IMR-90 (cell line): Measurements from ENCODE around the gene AMPD2. TPM values are rescaled to one million over a fixed set of nuclear protein-coding genes. Genes with fewer than 3 reads are reported as not detected.

Experiments used
- ATAC-seq: fragments of 200-7000 bp; cut with Tn5 transposase; 2 replicates; pipeline ENCODE4 v1.9.1; 2020; ENCODE audit warnings: low read depth, mild to moderate bottlenecking, moderate library complexity
- BruUV-seq: library from RNA; stranded (reverse); fragments of 400-500 nt; replicated peaks from 2 replicates; lab custom pipeline; 2021; lab: Mats Ljungman, UMichigan
- CTCF ChIA-PET: fragments of 300-600 bp; formaldehyde crosslinking; extraction: SDS; loops from one replicate; lab custom pipeline; 2021; ENCODE audit warnings: antibody characterized with exemption; lab: Yijun Ruan, JAX
- POLR2A ChIA-PET: fragments of 300-600 bp; sonication (Branson Sonifier 250); formaldehyde crosslinking; loops from one replicate; lab custom pipeline; 2022; ENCODE audit warnings: antibody characterized with exemption; ENCODE audit not compliant: unreplicated experiment; lab: Charles Lee
- DNase-seq: peaks from one replicate; pipeline ENCODE4 v3.0.0; 2013
- H2AFZ ChIP-seq: replicated peaks from 2 replicates; pipeline ENCODE3; 2013; ENCODE audit warnings: low read length, mild to moderate bottlenecking; ENCODE audit not compliant: poor library complexity
- H2AK5ac ChIP-seq: 2 replicates; pipeline ENCODE4 v1.6.1; 2013; ENCODE audit warnings: low read depth, low read length, inconsistent platforms
- H2AK9ac ChIP-seq: replicated peaks from 2 replicates; pipeline ENCODE3; 2013; ENCODE audit warnings: mild to moderate bottlenecking, low read depth, low read length, moderate library complexity; ENCODE audit not compliant: poor library complexity
- H2BK120ac ChIP-seq: 2 replicates; pipeline ENCODE4 v1.6.1; 2013; ENCODE audit warnings: low read depth, low read length, inconsistent platforms
- H2BK15ac ChIP-seq: 3 replicates; pipeline ENCODE4 v1.6.1; 2013; ENCODE audit warnings: low read depth, low read length, inconsistent platforms
- H2BK20ac ChIP-seq: 2 replicates; pipeline ENCODE4 v1.6.1; 2013; ENCODE audit warnings: low read depth, mild to moderate bottlenecking, inconsistent platforms, low read length, moderate library complexity
- H2BK5ac ChIP-seq: 2 replicates; pipeline ENCODE4 v1.6.1; 2013; ENCODE audit warnings: mild to moderate bottlenecking, low read depth, low read length, inconsistent platforms; ENCODE audit not compliant: poor library complexity, severe bottlenecking
- H3K14ac ChIP-seq: replicated peaks from 2 replicates; pipeline ENCODE4 v1.6.1; 2013; ENCODE audit warnings: low read depth, low read length, inconsistent platforms
- H3K18ac ChIP-seq: 2 replicates; pipeline ENCODE4 v1.6.1; 2013; ENCODE audit warnings: low read depth, low read length, control low read depth
- H3K23ac ChIP-seq: 2 replicates; pipeline ENCODE4 v1.6.1; 2013; ENCODE audit warnings: low read depth, low read length, inconsistent platforms
- H3K27ac ChIP-seq: 2 replicates; pipeline ENCODE4 v1.5.1; 2013; ENCODE audit warnings: mild to moderate bottlenecking, control low read depth, low read length; ENCODE audit not compliant: insufficient read depth
- H3K27me3 ChIP-seq: 2 replicates; pipeline ENCODE4 v1.6.1; 2013; ENCODE audit warnings: low read length; ENCODE audit not compliant: control insufficient read depth, insufficient read depth
- H3K36me3 ChIP-seq: 2 replicates; pipeline ENCODE4 v1.6.1; 2013; ENCODE audit warnings: low read length, mixed read lengths; ENCODE audit not compliant: control insufficient read depth, insufficient read depth
- H3K4ac ChIP-seq: 2 replicates; pipeline ENCODE4 v1.6.1; 2013; ENCODE audit warnings: low read depth, low read length, inconsistent platforms
- H3K4me1 ChIP-seq: 2 replicates; pipeline ENCODE4 v1.6.1; 2013; ENCODE audit warnings: low read length, mixed read lengths; ENCODE audit not compliant: control insufficient read depth, insufficient read depth
- H3K4me2 ChIP-seq: 2 replicates; pipeline ENCODE4 v1.6.1; 2013; ENCODE audit warnings: low read depth, mild to moderate bottlenecking, control low read depth, low read length, moderate library complexity
- H3K4me3 ChIP-seq: 2 replicates; pipeline ENCODE4 v1.5.1; 2013; ENCODE audit warnings: low read depth, mild to moderate bottlenecking, control low read depth, low read length, moderate library complexity; ENCODE audit not compliant: insufficient read depth
- H3K56ac ChIP-seq: 2 replicates; pipeline ENCODE4 v1.6.1; 2013; ENCODE audit warnings: low read length, inconsistent platforms; ENCODE audit not compliant: insufficient read depth; ENCODE audit errors: extremely low read depth
- H3K79me1 ChIP-seq, 2 experiments: 2 replicates each; pipeline ENCODE4 v1.6.1; 2013; ENCODE audit warnings: low read length in 2 of 2, inconsistent platforms in 1 of 2, low read depth in 1 of 2
- H3K9ac ChIP-seq: 2 replicates; pipeline ENCODE4 v1.6.1; 2013; ENCODE audit warnings: low read depth, low read length, control low read depth
- H3K9me1 ChIP-seq: 2 replicates; pipeline ENCODE4 v1.6.1; 2013; ENCODE audit warnings: low read length, inconsistent platforms; ENCODE audit not compliant: insufficient read depth
- H3K9me3 ChIP-seq: 2 replicates; pipeline ENCODE4 v1.6.1; 2013; ENCODE audit warnings: low read length; ENCODE audit not compliant: control insufficient read depth, insufficient read depth
- H4K20me1 ChIP-seq: 2 replicates; pipeline ENCODE4 v1.6.1; 2013; ENCODE audit warnings: low read length, inconsistent platforms; ENCODE audit not compliant: insufficient read depth
- H4K5ac ChIP-seq: 2 replicates; pipeline ENCODE4 v1.6.1; 2013; ENCODE audit warnings: mild to moderate bottlenecking, low read depth, low read length, control low read depth
- H4K8ac ChIP-seq, 2 experiments: 2 replicates each; pipeline ENCODE4 v1.6.1; 2013; ENCODE audit warnings: low read depth in 2 of 2, low read length in 2 of 2, control low read depth in 1 of 2, inconsistent platforms in 1 of 2
- H4K91ac ChIP-seq: 2 replicates; pipeline ENCODE4 v1.6.1; 2013; ENCODE audit warnings: low read depth, low read length, inconsistent platforms; ENCODE audit not compliant: insufficient read depth
- BHLHE40 ChIP-seq: fragments of 150-350 bp; IDR thresholded peaks from 2 replicates; pipeline ENCODE4 v1.6.1; 2016; ENCODE audit warnings: mild to moderate bottlenecking, low read depth, low read length
- CEBPB ChIP-seq: IDR thresholded peaks from 2 replicates; pipeline ENCODE4 v1.6.1; 2012; ENCODE audit warnings: low read depth, low read length, improper control_type of control experiment
- CHD1 ChIP-seq: IDR thresholded peaks from 2 replicates; pipeline ENCODE4 v1.6.1; 2012; ENCODE audit warnings: low read depth, low read length, improper control_type of control experiment
- FOS ChIP-seq: fragments of 150-350 bp; IDR thresholded peaks from 2 replicates; pipeline ENCODE4 v1.6.1; 2016; ENCODE audit warnings: low read depth, low read length
- MAFK ChIP-seq: IDR thresholded peaks from 2 replicates; pipeline ENCODE4 v1.6.1; 2012; ENCODE audit warnings: low read depth, low read length, improper control_type of control experiment
- MAZ ChIP-seq: IDR thresholded peaks from 2 replicates; pipeline ENCODE4 v1.6.1; 2012; ENCODE audit warnings: low read depth, mild to moderate bottlenecking, low read length, improper control_type of control experiment, moderate library complexity, borderline replicate concordance
- MXI1 ChIP-seq: IDR thresholded peaks from 2 replicates; pipeline ENCODE4 v1.6.1; 2012; ENCODE audit warnings: low read depth, mild to moderate bottlenecking, low read length, moderate library complexity, borderline replicate concordance
- NFE2L2 ChIP-seq: fragments of 150-350 bp; IDR thresholded peaks from 2 replicates; pipeline ENCODE4 v1.6.1; 2016; ENCODE audit warnings: low read depth, mild to moderate bottlenecking, low read length
- POLR2A ChIP-seq: IDR thresholded peaks from 2 replicates; pipeline ENCODE4 v1.6.1; 2012; ENCODE audit warnings: mild to moderate bottlenecking, low read depth, low read length
- RAD21 ChIP-seq: IDR thresholded peaks from 2 replicates; pipeline ENCODE4 v1.6.1; 2012; ENCODE audit warnings: low read length, improper control_type of control experiment
- RCOR1 ChIP-seq: IDR thresholded peaks from 2 replicates; pipeline ENCODE4 v1.6.1; 2012; ENCODE audit warnings: mild to moderate bottlenecking, low read length, improper control_type of control experiment; ENCODE audit not compliant: insufficient replicate concordance
- RFX5 ChIP-seq: IDR thresholded peaks from 2 replicates; pipeline ENCODE4 v1.8.0; 2012; ENCODE audit warnings: low read depth, mild to moderate bottlenecking, low read length, moderate library complexity
- SMC3 ChIP-seq: fragments of 150-350 bp; IDR thresholded peaks from 2 replicates; pipeline ENCODE4 v1.6.1; 2016; ENCODE audit warnings: low read depth, mild to moderate bottlenecking, antibody characterized with exemption, low read length, moderate library complexity
- WGBS, 2 experiments: methylation state at CpG; one replicate each; pipeline versions ENCODE4 v1.1.5 to v1.1.7; 2013; ENCODE audit warnings: missing lambda C conversion rate in 2 of 2; ENCODE audit not compliant: insufficient read length in 1 of 2; ENCODE audit errors: extremely low coverage in 2 of 2; 5-methylcytosine and 5-hydroxymethylcytosine counted together
- dilution Hi-C: fragments of 300-500 bp; cut with HindIII; formaldehyde crosslinking; loops from one replicate; pipeline ENCODE4 v1.14.3; 2018; ENCODE audit warnings: low sequenced_read_pairs; ENCODE audit not compliant: unreplicated experiment
- in situ Hi-C: fragments of 300-500 bp; cut with MboI; formaldehyde crosslinking; loops from 3 replicates; pipeline ENCODE4 v1.14.3; 2019; ENCODE audit warnings: low sequenced_read_pairs, inconsistent platforms, mixed read lengths
- intact Hi-C: fragments of 100-400 bp; cut with micrococcal nuclease; formaldehyde crosslinking; loops from 2 replicates; pipeline ENCODE4 v1.10.0; 2022
- polyA plus RNA-seq, 3 experiments: library from polyadenylated mRNA; depleted of rRNA; stranded (reverse); fragments of >200 nt; gene quantifications; 2 replicates each; pipeline ENCODE4 v1.2.3, GENCODE V29; 2012; ENCODE audit warnings: low replicate concordance in 1 of 3
- total RNA-seq: library from RNA; depleted of rRNA; stranded (reverse); fragments of >200 nt; gene quantifications from 2 replicates; pipeline ENCODE4 v1.2.3, GENCODE V29; 2012
- TF ChIP-seq, protein P1 (sequence below): conservative IDR thresholded peaks from 2 replicates; pipeline ENCODE4 v1.5.1; 2012; ENCODE audit warnings: mild to moderate bottlenecking, low read depth, low read length, improper control_type of control experiment

AMPD2 gene
- total and polyA plus RNA-seq, 2 of the 4 experiments (the other 2 are of a cell fraction), result 61.5 to 103 TPM

DNA sequence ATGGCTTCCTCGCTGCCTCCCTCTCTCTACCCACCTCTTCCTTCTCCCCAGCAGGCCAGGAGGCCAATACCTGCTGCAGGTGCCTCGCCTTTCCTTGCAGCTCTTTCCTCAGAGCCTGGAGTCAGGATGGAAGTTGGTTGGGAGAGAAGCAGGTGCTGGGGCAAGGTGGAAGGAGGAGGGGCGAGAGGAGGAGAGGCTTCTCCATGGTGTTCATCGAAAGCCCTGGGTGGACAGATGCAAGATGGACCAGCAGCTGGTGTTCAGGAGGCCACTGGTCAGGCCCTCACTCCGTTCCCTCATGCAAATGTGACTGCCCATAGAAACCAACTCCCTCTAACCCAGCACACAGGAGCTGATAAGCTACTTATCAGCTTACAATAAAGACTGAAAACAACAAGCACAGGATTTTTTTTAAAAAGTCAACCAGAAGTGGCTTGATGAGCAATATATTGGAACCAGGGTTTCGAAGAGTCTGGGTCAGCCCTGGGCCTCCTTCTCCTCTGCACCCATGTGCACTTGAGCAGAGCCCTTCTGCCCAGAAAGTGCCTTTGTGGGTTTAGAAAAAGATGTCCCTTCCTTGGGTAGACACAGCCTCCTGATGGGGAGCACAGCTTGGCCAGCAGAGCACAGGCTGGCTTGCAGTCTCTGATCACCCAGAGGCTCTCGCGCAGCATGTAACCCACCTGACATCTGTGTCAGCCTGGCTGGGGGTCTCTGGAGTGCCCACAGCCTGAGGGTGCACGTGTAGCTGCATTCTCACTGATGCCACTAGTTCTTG, 19.6 kb downstream of the AMPD2 start (continued):
- no peak for TF ChIP-seq NFE2L2

DNA sequence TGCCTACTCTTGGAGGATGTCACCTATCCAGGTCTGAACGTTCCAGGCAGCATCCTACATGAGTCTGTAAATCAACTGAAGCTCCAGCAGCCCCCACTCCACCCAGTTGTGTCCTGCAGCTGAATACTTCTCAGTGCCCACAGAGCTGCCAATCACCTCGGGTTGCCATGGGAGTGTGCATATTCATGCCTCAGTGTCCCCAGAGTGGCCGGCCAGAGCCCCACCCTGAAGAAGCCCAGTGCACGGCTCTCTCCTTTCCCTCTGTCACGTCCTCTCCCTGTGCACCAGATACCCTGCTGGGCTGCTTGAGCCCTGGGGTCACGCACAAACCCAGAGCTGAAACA, 20.2 kb downstream of the AMPD2 start:
- no peak overlapping the region for H3K56ac ChIP-seq
- no peak overlapping the region for H4K91ac ChIP-seq
- no peak overlapping the region for H2BK120ac ChIP-seq
- ChIA-PET POLR2A (interaction anchor here (0.5 to 1.0 kb wide), 2 partner anchors 134 to 838 kb away, joined by 3 read pairs; no protein-coding TSS in a partner anchor), CTCF (interaction anchor here (0.5 to 3.9 kb wide), 22 partner anchors 9 to 372 kb away, joined by 3 to 63 read pairs (median 4); partner anchors contain the start of genes AHCYL1, AMPD2, GNAI3 and GNAT2)
- no peaks in the 10 kb centered on the region for H4K20me1 ChIP-seq
- no peak overlapping the region for H3K4me2 ChIP-seq
- no peak overlapping the region for H2AK5ac ChIP-seq
- H3K4ac ChIP-seq, result no peak overlapping the region
- intact Hi-C loops (loop anchor here (1.0 kb wide), 1 partner anchor 94 kb away; no protein-coding TSS in a partner anchor), in situ Hi-C loops (loop anchor here (5.0 to 10.0 kb wide), 3 partner anchors 132 to 342 kb away; partner anchors contain the start of genes AHCYL1 and CSF1), dilution Hi-C loops (no loop called here)
- H2BK15ac ChIP-seq, result no peak overlapping the region
- BruUV-seq, result no TSS peak
- no peaks in the 10 kb centered on the region for H3K36me3 ChIP-seq
- no peak overlapping the region for H4K8ac ChIP-seq
- no peak overlapping the region for H3K4me3 ChIP-seq
- no peak overlapping the region for H3K9ac ChIP-seq
- no peak overlapping the region for H2BK5ac ChIP-seq
- DNase-seq (no peak), ATAC-seq (no peak)
- H3K9me1 ChIP-seq, result no peaks in the 10 kb centered on the region; the same call in none of the 2 replicates
- H2BK20ac ChIP-seq, result no peak overlapping the region
- 100% methylated on average over 1 of the region's 6 CpGs; no CpG with 5 or more reads in 1 of the 2 experiments for WGBS, 2 experiments
- peak overlapping the region; percentile 1 for H2AK9ac ChIP-seq
- H3K9me3 ChIP-seq, result no peaks in the 10 kb centered on the region
- H3K4me1 ChIP-seq, result peaks cover 20% of the 10 kb centered on the region
- H3K18ac ChIP-seq, result no peak overlapping the region
- no peak overlapping the region for H3K14ac ChIP-seq
- H3K27me3 ChIP-seq, result no peaks in the 10 kb centered on the region
- H3K79me1 ChIP-seq, result no peaks in the 10 kb centered on the region
- H3K23ac ChIP-seq, result no peak overlapping the region
- H3K27ac ChIP-seq, result no peak overlapping the region
- no peak overlapping the region for H4K5ac ChIP-seq
- H2AFZ ChIP-seq, result peak overlapping the region; percentile 65
- no peak for TF ChIP-seq CHD1
- TF ChIP-seq, protein P1, sequence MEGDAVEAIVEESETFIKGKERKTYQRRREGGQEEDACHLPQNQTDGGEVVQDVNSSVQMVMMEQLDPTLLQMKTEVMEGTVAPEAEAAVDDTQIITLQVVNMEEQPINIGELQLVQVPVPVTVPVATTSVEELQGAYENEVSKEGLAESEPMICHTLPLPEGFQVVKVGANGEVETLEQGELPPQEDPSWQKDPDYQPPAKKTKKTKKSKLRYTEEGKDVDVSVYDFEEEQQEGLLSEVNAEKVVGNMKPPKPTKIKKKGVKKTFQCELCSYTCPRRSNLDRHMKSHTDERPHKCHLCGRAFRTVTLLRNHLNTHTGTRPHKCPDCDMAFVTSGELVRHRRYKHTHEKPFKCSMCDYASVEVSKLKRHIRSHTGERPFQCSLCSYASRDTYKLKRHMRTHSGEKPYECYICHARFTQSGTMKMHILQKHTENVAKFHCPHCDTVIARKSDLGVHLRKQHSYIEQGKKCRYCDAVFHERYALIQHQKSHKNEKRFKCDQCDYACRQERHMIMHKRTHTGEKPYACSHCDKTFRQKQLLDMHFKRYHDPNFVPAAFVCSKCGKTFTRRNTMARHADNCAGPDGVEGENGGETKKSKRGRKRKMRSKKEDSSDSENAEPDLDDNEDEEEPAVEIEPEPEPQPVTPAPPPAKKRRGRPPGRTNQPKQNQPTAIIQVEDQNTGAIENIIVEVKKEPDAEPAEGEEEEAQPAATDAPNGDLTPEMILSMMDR, result no peak
- TF ChIP-seq MAFK, result no peak
- TF ChIP-seq RCOR1, result no peak
- no peak for TF ChIP-seq CEBPB
- no peak for TF ChIP-seq RAD21
- no peak for TF ChIP-seq BHLHE40
- no peak for TF ChIP-seq MAZ
- TF ChIP-seq NFE2L2, result no peak
- TF ChIP-seq RFX5, result no peak
- TF ChIP-seq POLR2A, result no peak
- no peak for TF ChIP-seq FOS
- TF ChIP-seq SMC3, result no peak
- TF ChIP-seq MXI1, result no peak
